Stimulated activated effector memory CD8-positive, alpha-beta T cell treated with anti-CD3 and anti-CD28 coated beads, Interleukin-12 subunit alpha, Interleukin-12 subunit beta, amount 100 ng/mL, for 72 hours (primary cell): ENCODE data around the gene NKX6-2.
"Not testable (repeated sequence)": the region's sequence is repeated elsewhere in the genome, so short reads cannot be mapped to it uniquely, and the experiment has no call there.

ENCODE experiments used
- ATAC-seq: fragments of 150-1000 bp; cut with Tn5 transposase; 2 replicates; pipeline ENCODE4 v1.10.0; 2021
- DNase-seq, 2 donors: peaks; one replicate each; pipeline ENCODE4 v3.0.0; 2021 to 2022; ENCODE audit warnings: low spot score in 2 of 2
- H3K27ac Mint-ChIP-seq: one replicate; pipeline ENCODE4 v1.8.0; 2022; ENCODE audit warnings: mild to moderate bottlenecking, mixed read lengths
- H3K36me3 Mint-ChIP-seq: one replicate; pipeline ENCODE4 v1.8.0; 2022; ENCODE audit warnings: mild to moderate bottlenecking, mixed read lengths
- H3K4me1 Mint-ChIP-seq: one replicate; pipeline ENCODE4 v1.8.0; 2022; ENCODE audit warnings: mixed read lengths
- H3K4me3 Mint-ChIP-seq: one replicate; pipeline ENCODE4 v1.8.0; 2022; ENCODE audit warnings: mild to moderate bottlenecking, mixed read lengths
- H3K9me3 Mint-ChIP-seq: one replicate; pipeline ENCODE4 v1.8.0; 2022; ENCODE audit warnings: mixed read lengths

NKX6-2 gene

GRCh38 chr10:132746386-132746785 is 39.6 kb downstream of the NKX6-2 start:
- DNase-seq (no peak), ATAC-seq (no peak)
- H3K27ac Mint-ChIP-seq: no peak overlapping the region
- H3K4me3 Mint-ChIP-seq: no peak overlapping the region
- H3K4me1 Mint-ChIP-seq: no peaks in the 10 kb centered on the region
- no peaks in the 10 kb centered on the region for H3K9me3 Mint-ChIP-seq
- H3K36me3 Mint-ChIP-seq: peaks cover 6% of the 10 kb centered on the region

- no peak for DNase-seq
- H3K36me3 Mint-ChIP-seq: peaks cover 6% of the 10 kb centered on the region
- ATAC-seq: no peak
- H3K9me3 Mint-ChIP-seq: no peaks in the 10 kb centered on the region
- no peaks in the 10 kb centered on the region for H3K4me1 Mint-ChIP-seq
- H3K4me3 Mint-ChIP-seq: no peak overlapping the region
- H3K27ac Mint-ChIP-seq: no peak overlapping the region
Measured at GRCh38 chr10:132745971-132746370, 40.0 kb downstream of the NKX6-2 start.

- H3K27ac Mint-ChIP-seq: no peak overlapping the region
- no peak for DNase-seq
- no peak for ATAC-seq
- no peaks in the 10 kb centered on the region for H3K9me3 Mint-ChIP-seq
- peaks cover 6% of the 10 kb centered on the region for H3K36me3 Mint-ChIP-seq
- H3K4me3 Mint-ChIP-seq: no peak overlapping the region
- no peaks in the 10 kb centered on the region for H3K4me1 Mint-ChIP-seq
Measured at GRCh38 chr10:132745511-132745910, 40.4 kb downstream of the NKX6-2 start.

- Mint-ChIP-seq H3K27ac (no peak overlapping the region), H3K9me3 (no peaks in the 10 kb centered on the region), H3K4me1 (no peaks in the 10 kb centered on the region), H3K4me3 (no peak overlapping the region), H3K36me3 (peaks cover 6% of the 10 kb centered on the region)
- DNase-seq (no peak), ATAC-seq (no peak)
Measured at GRCh38 chr10:132744839-132745238, 41.1 kb downstream of the NKX6-2 start.

- H3K9me3 Mint-ChIP-seq: no peaks in the 10 kb centered on the region
- H3K4me1 Mint-ChIP-seq: no peaks in the 10 kb centered on the region
- H3K36me3 Mint-ChIP-seq: peaks cover 6% of the 10 kb centered on the region
- no peak overlapping the region for H3K4me3 Mint-ChIP-seq
- no peak for ATAC-seq
- no peak overlapping the region for H3K27ac Mint-ChIP-seq
- no peak for DNase-seq
Measured at GRCh38 chr10:132743925-132744490, 41.9 kb downstream of the NKX6-2 start.

- not testable (repeated sequence) for H3K4me1 Mint-ChIP-seq, H3K36me3 Mint-ChIP-seq, DNase-seq, H3K27ac Mint-ChIP-seq, ATAC-seq, H3K4me3 Mint-ChIP-seq, H3K9me3 Mint-ChIP-seq
Measured at GRCh38 chr10:132743196-132743924, 42.6 kb downstream of the NKX6-2 start.

GRCh38 chr10:132742837-132743194 is 43.1 kb downstream of the NKX6-2 start:
- ATAC-seq: no peak
- Mint-ChIP-seq H3K27ac (no peak overlapping the region), H3K4me3 (no peak overlapping the region), H3K36me3 (peaks cover under 1% of the 10 kb centered on the region), H3K9me3 (no peaks in the 10 kb centered on the region), H3K4me1 (no peaks in the 10 kb centered on the region)
- DNase-seq: no peak

GRCh38 chr10:132742167-132742836 is 43.6 kb downstream of the NKX6-2 start:
- ATAC-seq: no peak

GRCh38 chr10:132740588-132740987 is 45.4 kb downstream of the NKX6-2 start:
- no peaks in the 10 kb centered on the region for H3K4me1 Mint-ChIP-seq
- no peak overlapping the region for H3K27ac Mint-ChIP-seq
- DNase-seq: no peak

More at GRCh38 chr10:132742167-132742836, 43.6 kb downstream of the NKX6-2 start:
- Mint-ChIP-seq H3K9me3 (no peaks in the 10 kb centered on the region), H3K27ac (no peak overlapping the region), H3K4me1 (no peaks in the 10 kb centered on the region), H3K36me3 (no peaks in the 10 kb centered on the region), H3K4me3 (no peak overlapping the region)
- DNase-seq: no peak

GRCh38 chr10:132739225-132739613 is 46.7 kb downstream of the NKX6-2 start:
- ATAC-seq (no peak), DNase-seq (no peak)
- no peaks in the 10 kb centered on the region for H3K36me3 Mint-ChIP-seq
- no peaks in the 10 kb centered on the region for H3K4me1 Mint-ChIP-seq
- H3K27ac Mint-ChIP-seq: no peak overlapping the region
- no peaks in the 10 kb centered on the region for H3K9me3 Mint-ChIP-seq
- no peak overlapping the region for H3K4me3 Mint-ChIP-seq

More at GRCh38 chr10:132740588-132740987, 45.4 kb downstream of the NKX6-2 start:
- no peak for ATAC-seq
- Mint-ChIP-seq H3K4me3 (no peak overlapping the region), H3K9me3 (no peaks in the 10 kb centered on the region), H3K36me3 (no peaks in the 10 kb centered on the region)

- no peak for ATAC-seq
- no peaks in the 10 kb centered on the region for H3K36me3 Mint-ChIP-seq
- no peaks in the 10 kb centered on the region for H3K4me1 Mint-ChIP-seq
- no peaks in the 10 kb centered on the region for H3K9me3 Mint-ChIP-seq
- no peak overlapping the region for H3K4me3 Mint-ChIP-seq
- DNase-seq: no peak
- H3K27ac Mint-ChIP-seq: no peak overlapping the region
Measured at GRCh38 chr10:132738454-132739224, 47.3 kb downstream of the NKX6-2 start.

GRCh38 chr10:132737390-132738048 is 48.4 kb downstream of the NKX6-2 start:
- Mint-ChIP-seq H3K9me3 (no peaks in the 10 kb centered on the region), H3K36me3 (no peaks in the 10 kb centered on the region), H3K4me3 (no peak overlapping the region), H3K27ac (no peak overlapping the region), H3K4me1 (no peaks in the 10 kb centered on the region)
- no peak for ATAC-seq
- DNase-seq: no peak

- H3K36me3 Mint-ChIP-seq: no peaks in the 10 kb centered on the region
- H3K4me1 Mint-ChIP-seq: no peaks in the 10 kb centered on the region
- H3K27ac Mint-ChIP-seq: no peak overlapping the region
- H3K9me3 Mint-ChIP-seq: no peaks in the 10 kb centered on the region
- DNase-seq: no peak
- H3K4me3 Mint-ChIP-seq: no peak overlapping the region
- no peak for ATAC-seq
Measured at GRCh38 chr10:132735923-132736391, 50.0 kb downstream of the NKX6-2 start.

GRCh38 chr10:132735341-132735775 is 50.6 kb downstream of the NKX6-2 start:
- Mint-ChIP-seq H3K9me3 (no peaks in the 10 kb centered on the region), H3K4me1 (no peaks in the 10 kb centered on the region), H3K27ac (no peak overlapping the region), H3K4me3 (no peak overlapping the region), H3K36me3 (no peaks in the 10 kb centered on the region)
- ATAC-seq (no peak), DNase-seq (no peak)

GRCh38 chr10:132733926-132734325 is 52.0 kb downstream of the NKX6-2 start:
- Mint-ChIP-seq H3K36me3 (no peaks in the 10 kb centered on the region), H3K27ac (no peak overlapping the region), H3K4me1 (no peaks in the 10 kb centered on the region), H3K9me3 (no peaks in the 10 kb centered on the region), H3K4me3 (no peak overlapping the region)
- ATAC-seq (no peak), DNase-seq (no peak)
